UCSD-AML1 (cell line): Measurements from ENCODE around the gene CDH4.

Experiments
- DNase-seq: peaks from one replicate; lab custom pipeline; 2025; ENCODE audit not compliant: unreplicated experiment; lab: John Stamatoyannopoulos, UW

Gene CDH4

GRCh38 chr20:61757678-61758563, 505.9 kb downstream of the CDH4 start:
- DNase-seq: no peak

GRCh38 chr20:61758564-61759200, 506.6 kb downstream of the CDH4 start:
- no peak for DNase-seq

GRCh38 chr20:61759286-61760065, 507.4 kb downstream of the CDH4 start:
- DNase-seq: no peak

- no peak for DNase-seq
These were observed 508.3 kb downstream of the CDH4 start for GRCh38 chr20:61760321-61760720.

- DNase-seq: no peak
These were observed 508.7 kb downstream of the CDH4 start for GRCh38 chr20:61760731-61761130.

GRCh38 chr20:61761453-61762166, 509.5 kb downstream of the CDH4 start:
- DNase-seq: no peak

- DNase-seq: no peak
These were observed 510.2 kb downstream of the CDH4 start for GRCh38 chr20:61762167-61762710.

GRCh38 chr20:61762886-61763739, 511.1 kb downstream of the CDH4 start:
- DNase-seq: no peak

GRCh38 chr20:61763740-61764400, 511.8 kb downstream of the CDH4 start:
- DNase-seq: no peak

GRCh38 chr20:61764471-61765025, 512.5 kb downstream of the CDH4 start:
- DNase-seq: no peak

GRCh38 chr20:61765081-61765870, 513.2 kb downstream of the CDH4 start:
- DNase-seq: no peak

- no peak for DNase-seq
These were observed 514.0 kb downstream of the CDH4 start for GRCh38 chr20:61765871-61766654.

- no peak for DNase-seq
These were observed 515.0 kb downstream of the CDH4 start for GRCh38 chr20:61766921-61767610.

- no peak for DNase-seq
These were observed 515.9 kb downstream of the CDH4 start for GRCh38 chr20:61767761-61768494.

- DNase-seq: no peak
These were observed 516.7 kb downstream of the CDH4 start for GRCh38 chr20:61768571-61769285.
